Left cardiac atrium (tissue), 2 donors: ENCODE results near the gene BOD1L1. TPM values are rescaled to one million over a fixed set of nuclear protein-coding genes. Genes with fewer than 3 reads are reported as not detected.

Experiments used
- microRNA-seq, 2 donors: library from miRNA; unstranded; fragments of <30 nt; microRNA quantifications; one replicate each; pipeline ENCODE4 v1.2.0, GENCODE V29; 2020
- total RNA-seq, 2 donors: library from RNA; stranded (reverse); fragmentation: NEBNext Ultra II Directional; extraction: Animal tissue kit (Norgen Biotek cat#: 25700); gene quantifications; one replicate each; pipeline ENCODE4 v1.2.1, GENCODE V29; 2021
- donor health status: DM: no; HTN: yes; CAD: no; lungs with severe emphysema.
- donor health status: DM: yes; HTN: yes; CAD: no.

BOD1L1 gene
- total RNA-seq, 2 donors from 2014 or later, result 19.4 to 20.2 TPM

Small RNAs within 50 kb of the gene (microRNA-seq; reads per million reads assigned to microRNA genes)
- gene MIR5091, result 0 to 0.81 reads per million in 2 donors

Other genes starting within 250 kb of the BOD1L1 start
- 10 to 100 TPM; 15.9 to 18.5 TPM for gene RAB28, start 143.4 kb downstream of the BOD1L1 start, total RNA-seq
- not detected for gene NKX3-2, start 83.2 kb downstream of the BOD1L1 start, total RNA-seq